Sciatic nerve (tissue), 2 donors: ENCODE measurements around the gene WDR36. TPM values are rescaled to one million over a fixed set of nuclear protein-coding genes. Genes with fewer than 3 reads are reported as not detected.

ENCODE experiments used
- ATAC-seq: fragments of 200-7000 bp; cut with Tn5 transposase; one replicate; pipeline ENCODE4 v1.9.1; 2020; ENCODE audit warnings: mild to moderate bottlenecking, moderate library complexity
- DNase-seq: peaks from one replicate; pipeline ENCODE4 v3.0.0-alpha.2; 2020; ENCODE audit warnings: low spot score
- intact Hi-C: fragments of 100-400 bp; cut with DNase I; formaldehyde crosslinking; loops from one replicate; pipeline ENCODE4 v1.14.2; 2022
- total RNA-seq: library from RNA; stranded (reverse); fragmentation: NEBNext Ultra II Directional; extraction: Animal tissue kit (Norgen Biotek cat#: 25700); gene quantifications from one replicate; pipeline ENCODE4 v1.2.1, GENCODE V29; 2021
- donor health status: DM: no; HTN: no; CAD: no.
- donor health status: DM: no; HTN: no; CAD: no.

The WDR36 gene
- total RNA-seq, 1 donor from 2014 or later: 29.4 TPM

- intact Hi-C loops: no loop called here
- no peak for DNase-seq
- no peak for ATAC-seq
Observed at GRCh38 chr5:111095982-111096381, 3.8 kb downstream of the WDR36 start.

GRCh38 chr5:111099058-111099778, 7.1 kb downstream of the WDR36 start:
- intact Hi-C loops: no loop called here
- DNase-seq: no peak
- no peak for ATAC-seq

- intact Hi-C loops: no loop called here
- DNase-seq: no peak
- no peak for ATAC-seq
Observed at GRCh38 chr5:111106320-111106948, 14.3 kb downstream of the WDR36 start.

- intact Hi-C loops: no loop called here
- DNase-seq (no peak), ATAC-seq (no peak)
Observed at GRCh38 chr5:111107371-111107770, 15.2 kb downstream of the WDR36 start.

- no peak for DNase-seq
- intact Hi-C loops: no loop called here
Observed at GRCh38 chr5:111111956-111112355, 19.8 kb downstream of the WDR36 start.

GRCh38 chr5:111113678-111114077, 21.5 kb downstream of the WDR36 start:
- no peak for ATAC-seq
- no peak for DNase-seq
- intact Hi-C loops: no loop called here

More at GRCh38 chr5:111111956-111112355, 19.8 kb downstream of the WDR36 start:
- ATAC-seq: no peak

- ATAC-seq (no peak), DNase-seq (no peak)
- intact Hi-C loops: no loop called here
Observed at GRCh38 chr5:111115229-111115628, 23.1 kb downstream of the WDR36 start.

GRCh38 chr5:111116550-111116949, 24.4 kb downstream of the WDR36 start:
- ATAC-seq: peak; percentile 71
- no peak for DNase-seq
- intact Hi-C loops: no loop called here

- ATAC-seq (no peak), DNase-seq (no peak)
- intact Hi-C loops: no loop called here
Observed at GRCh38 chr5:111117136-111117535, 25.0 kb downstream of the WDR36 start.

GRCh38 chr5:111119221-111119620, 27.1 kb downstream of the WDR36 start:
- ATAC-seq: no peak
- intact Hi-C loops: no loop called here
- no peak for DNase-seq

- intact Hi-C loops: no loop called here
- DNase-seq: no peak
- ATAC-seq: no peak
Observed at GRCh38 chr5:111119856-111120255, 27.7 kb downstream of the WDR36 start.

- intact Hi-C loops: no loop called here
- no peak for ATAC-seq
- no peak for DNase-seq
Observed at GRCh38 chr5:111120911-111121310, 28.8 kb downstream of the WDR36 start.

- no peak for ATAC-seq
- intact Hi-C loops: no loop called here
- DNase-seq: no peak
Observed at GRCh38 chr5:111121926-111122325, 29.8 kb downstream of the WDR36 start.

- no peak for DNase-seq
- no peak for ATAC-seq
- intact Hi-C loops: no loop called here
Observed at GRCh38 chr5:111122398-111122797, 30.2 kb downstream of the WDR36 start.

GRCh38 chr5:111124793-111125192, 32.6 kb downstream of the WDR36 start:
- no peak for DNase-seq
- intact Hi-C loops: no loop called here
- no peak for ATAC-seq

- no peak for DNase-seq
- ATAC-seq: no peak
- intact Hi-C loops: no loop called here
Observed at GRCh38 chr5:111126896-111127295, 34.7 kb downstream of the WDR36 start.

- intact Hi-C loops: no loop called here
- DNase-seq (no peak), ATAC-seq (no peak)
Observed at GRCh38 chr5:111127453-111128195, 35.5 kb downstream of the WDR36 start.

- ATAC-seq: no peak
- intact Hi-C loops: no loop called here
- DNase-seq: no peak
Observed at GRCh38 chr5:111129938-111130337, 37.8 kb downstream of the WDR36 start.

- DNase-seq: no peak
- no peak for ATAC-seq
- intact Hi-C loops: no loop called here
Observed at GRCh38 chr5:111131356-111131755, 39.2 kb downstream of the WDR36 start.

- DNase-seq: no peak
- intact Hi-C loops: no loop called here
- no peak for ATAC-seq
Observed at GRCh38 chr5:111132076-111132475, 39.9 kb downstream of the WDR36 start.
